ENCODE data around the gene TUNAR.

The TUNAR gene

GRCh38 chr14:95875831-95876760, 536 bp upstream of the TUNAR start:
- DNase-seq = no peak

DNA sequence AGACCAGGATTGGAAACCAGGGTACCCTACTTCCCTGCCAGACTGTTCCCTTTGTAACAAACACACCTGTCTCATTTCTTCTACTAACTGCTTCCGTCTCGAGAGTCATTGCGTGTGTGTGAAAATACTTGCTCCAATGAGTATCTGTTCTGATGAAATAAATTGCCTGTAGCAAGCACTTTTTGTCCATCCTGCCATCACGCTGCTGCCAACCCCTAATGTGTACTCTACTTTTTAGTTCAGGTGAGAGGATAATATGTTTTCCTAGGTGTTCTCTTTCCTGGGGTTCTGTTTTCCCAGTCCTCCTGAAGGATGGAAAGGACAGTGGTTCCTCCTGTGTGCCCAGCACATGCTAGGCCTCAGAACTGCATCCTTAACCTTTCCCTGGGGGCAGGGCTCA, 1.0 kb downstream of the TUNAR start:
- no peak for DNase-seq

GRCh38 chr14:95884377-95884776, 7.7 kb downstream of the TUNAR start:
- DNase-seq = no peak

- DNase-seq = no peak
Measured at GRCh38 chr14:95885278-95885677, 8.6 kb downstream of the TUNAR start.

GRCh38 chr14:95885866-95886265, 9.2 kb downstream of the TUNAR start:
- DNase-seq = no peak

DNA sequence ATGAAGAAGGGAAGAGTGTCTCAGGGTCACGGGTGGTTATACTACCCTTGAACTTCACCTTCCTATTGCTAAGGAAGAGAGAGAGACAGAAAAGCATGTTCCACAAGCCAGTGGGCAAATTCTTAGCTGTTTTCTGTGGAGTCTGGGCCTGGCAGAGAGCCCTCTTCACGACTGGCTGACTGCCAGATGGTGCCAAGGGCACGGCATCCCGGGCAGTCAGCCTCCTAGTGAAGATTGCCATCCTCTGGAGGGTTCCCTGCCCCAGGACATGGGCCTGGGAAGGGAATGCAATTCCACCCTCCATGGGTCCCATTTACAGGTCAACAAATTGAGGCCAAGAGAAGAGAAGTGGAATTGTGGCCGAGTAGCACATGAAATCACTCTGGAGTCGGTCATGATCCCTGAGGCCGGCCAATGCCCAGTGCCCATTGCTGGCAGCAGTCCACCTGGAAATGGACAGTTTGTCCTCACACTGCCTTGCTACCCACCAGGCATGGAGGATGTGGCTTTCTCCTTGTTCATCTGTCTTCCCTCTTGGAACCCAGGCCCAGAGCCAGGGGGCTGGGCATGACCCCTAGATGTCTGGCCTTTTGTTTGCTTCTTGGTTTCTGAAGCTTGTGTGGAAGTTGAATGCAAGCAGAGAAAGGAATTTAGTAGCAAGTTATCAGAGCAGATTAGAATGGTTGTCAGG, 9.9 kb downstream of the TUNAR start:
- DNase-seq = no peak

- no peak for DNase-seq
Measured at GRCh38 chr14:95887351-95887750, 10.7 kb downstream of the TUNAR start.

GRCh38 chr14:95889236-95889979, 12.8 kb downstream of the TUNAR start:
- DNase-seq = no peak

DNA sequence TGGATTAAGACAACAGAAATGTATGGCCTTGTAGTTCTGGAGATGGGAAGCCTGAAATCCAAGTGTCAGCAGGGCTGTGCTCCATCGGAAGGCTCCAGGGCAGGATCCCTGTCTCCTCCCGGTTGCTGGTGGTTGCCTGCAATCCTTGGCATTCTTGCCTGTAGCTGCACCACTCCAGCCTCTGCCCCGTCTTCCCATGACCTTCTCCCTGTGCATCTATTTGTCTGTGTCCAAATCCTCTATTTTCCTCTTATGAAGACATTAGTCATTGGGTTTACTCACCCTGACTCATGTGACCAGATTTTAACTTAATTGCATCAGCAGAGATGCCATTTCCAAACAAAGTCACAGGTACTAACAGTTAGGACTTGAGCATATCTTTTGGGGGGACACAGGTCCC, 15.1 kb downstream of the TUNAR start:
- no peak for DNase-seq

- DNase-seq = no peak
Measured at GRCh38 chr14:95892142-95892541, 15.5 kb downstream of the TUNAR start.

DNA sequence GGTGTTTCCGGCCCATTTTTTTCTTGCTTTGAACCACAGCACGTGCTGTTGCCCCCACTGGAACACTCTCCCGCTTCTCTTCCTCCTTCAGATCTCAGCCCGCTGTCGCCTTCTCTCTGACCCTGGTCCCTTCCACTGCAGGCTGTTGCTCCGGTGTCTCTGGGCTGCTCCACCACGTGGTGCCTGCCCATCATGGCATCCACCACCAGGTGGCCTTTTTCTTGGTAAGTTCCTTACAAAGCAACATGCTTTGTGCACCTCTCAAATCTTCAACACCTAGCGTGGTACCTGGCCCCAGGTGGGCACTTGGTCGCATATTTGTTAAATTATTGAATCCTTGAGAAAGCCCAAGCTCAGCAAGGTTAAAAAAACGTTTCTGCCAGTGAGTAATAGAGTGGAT, 19.1 kb downstream of the TUNAR start:
- peak; percentile 16 for DNase-seq

DNA sequence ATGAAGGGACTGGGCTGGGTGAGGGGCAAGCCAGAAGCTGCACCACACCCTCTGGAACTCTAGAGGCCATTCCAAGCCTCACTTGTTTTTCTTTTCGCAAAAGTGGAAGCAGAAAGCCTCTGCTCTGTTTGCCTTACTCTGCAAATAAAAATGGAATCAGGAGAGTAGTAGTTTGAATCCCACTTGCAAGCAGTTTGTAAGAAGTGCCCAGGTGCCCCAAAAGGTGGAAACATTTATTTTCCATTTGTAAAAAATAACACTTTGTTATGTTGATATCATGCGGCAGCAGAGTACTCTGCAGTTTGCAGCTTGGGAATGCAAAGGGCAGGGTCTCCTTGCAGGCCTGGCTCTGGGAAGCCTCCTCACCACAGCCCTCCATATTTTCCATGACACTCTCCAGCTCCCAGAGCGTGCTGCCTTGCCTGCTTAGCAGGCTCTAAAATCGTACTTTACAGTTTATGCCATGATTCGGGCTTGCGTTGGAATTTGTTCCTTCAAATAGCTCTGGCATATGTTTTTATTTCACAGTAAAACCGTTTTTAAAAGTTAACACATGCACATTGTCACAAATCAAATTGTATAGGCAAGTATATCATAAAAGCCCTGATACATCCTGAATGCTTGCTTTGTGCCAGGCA, 20.0 kb downstream of the TUNAR start:
- no peak for DNase-seq

DNA sequence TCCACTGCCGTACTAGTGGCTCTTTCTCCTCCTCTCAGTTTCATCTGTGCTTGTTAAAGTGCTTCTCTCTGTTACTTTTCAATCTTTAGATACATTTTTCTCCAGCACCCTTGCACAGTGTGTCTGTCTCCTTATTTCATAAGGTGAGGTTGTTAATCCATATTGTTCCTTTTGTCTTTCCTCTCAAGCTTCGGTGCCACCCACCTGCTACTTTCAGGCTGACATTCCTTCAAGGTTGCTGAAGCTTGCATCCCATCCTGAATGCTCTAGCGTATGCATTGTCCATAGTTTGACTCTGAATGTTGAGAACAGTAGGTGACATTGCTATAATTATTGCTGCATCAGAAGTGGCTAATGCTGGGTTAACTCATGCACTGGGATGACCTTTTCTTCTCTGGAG, 20.6 kb downstream of the TUNAR start:
- no peak for DNase-seq

DNA sequence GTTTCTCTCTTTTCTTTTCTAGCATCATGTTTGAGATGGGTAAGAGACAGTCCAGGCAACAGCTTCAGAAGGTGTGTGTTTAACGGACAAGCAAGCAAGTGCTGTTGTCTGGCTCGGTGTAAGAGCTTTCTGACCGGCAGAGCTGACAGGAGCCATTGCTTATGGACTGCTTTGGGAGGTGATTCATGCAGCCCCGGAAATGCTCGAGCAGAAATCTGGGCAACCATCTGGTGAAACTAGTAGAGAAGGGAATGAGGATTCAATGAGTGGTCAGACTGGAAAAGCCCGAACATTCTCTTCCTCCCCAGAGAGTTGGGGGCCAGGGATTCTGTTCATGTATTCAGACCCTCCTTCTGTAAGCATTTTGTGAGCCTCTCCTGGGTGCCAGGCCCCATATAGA, 24.4 kb downstream of the TUNAR start:
- no peak for DNase-seq

DNA sequence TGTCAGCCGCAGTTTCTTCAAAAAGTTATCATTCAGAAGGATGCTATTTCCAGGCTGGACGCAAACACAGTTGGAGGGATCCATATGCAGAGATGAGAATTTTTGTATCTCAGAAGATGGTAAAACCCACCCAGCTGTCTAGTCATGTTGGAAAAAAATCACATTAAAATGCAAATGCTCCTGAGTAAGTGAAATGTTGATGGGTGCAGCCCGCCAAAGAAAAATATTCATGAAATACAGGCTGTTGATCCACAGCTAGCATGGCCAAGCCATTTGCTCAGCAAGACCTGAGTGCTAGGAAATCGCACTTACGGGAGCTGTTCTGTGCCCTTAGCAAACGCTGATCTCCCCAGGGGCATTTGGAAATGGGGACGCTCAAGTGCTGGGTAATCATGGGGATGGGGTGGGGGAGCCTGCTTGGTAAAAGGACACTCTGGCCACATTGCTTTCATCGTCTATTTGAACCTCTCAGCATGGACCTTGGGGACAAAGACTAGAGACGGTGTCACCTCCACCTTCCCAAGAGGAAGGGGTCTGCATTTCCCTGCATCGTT, 25.7 kb downstream of the TUNAR start:
- no peak for DNase-seq

GRCh38 chr14:95903165-95903564, 26.5 kb downstream of the TUNAR start:
- DNase-seq = no peak

- DNase-seq = no peak
Measured at GRCh38 chr14:95903616-95904107, 27.0 kb downstream of the TUNAR start.

DNA sequence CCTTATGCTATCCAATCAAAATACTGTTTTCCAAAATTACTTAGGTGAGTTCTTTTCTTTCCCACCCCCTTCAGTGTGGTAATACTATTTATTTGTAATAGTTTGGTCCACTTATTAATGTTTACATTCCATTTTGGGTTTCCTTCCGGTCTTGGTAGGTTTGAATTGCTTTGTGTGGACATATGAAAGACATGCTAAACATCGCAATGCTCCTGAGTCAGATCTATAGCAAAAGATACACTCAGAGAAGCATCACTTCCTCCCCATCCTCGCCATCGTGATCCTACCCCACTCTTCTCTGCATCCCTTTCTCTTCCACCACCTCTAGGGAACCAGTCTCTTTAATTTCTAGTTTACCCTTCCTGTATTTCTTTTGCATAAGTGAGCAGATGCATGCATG, 30.0 kb downstream of the TUNAR start:
- DNase-seq = no peak

DNA sequence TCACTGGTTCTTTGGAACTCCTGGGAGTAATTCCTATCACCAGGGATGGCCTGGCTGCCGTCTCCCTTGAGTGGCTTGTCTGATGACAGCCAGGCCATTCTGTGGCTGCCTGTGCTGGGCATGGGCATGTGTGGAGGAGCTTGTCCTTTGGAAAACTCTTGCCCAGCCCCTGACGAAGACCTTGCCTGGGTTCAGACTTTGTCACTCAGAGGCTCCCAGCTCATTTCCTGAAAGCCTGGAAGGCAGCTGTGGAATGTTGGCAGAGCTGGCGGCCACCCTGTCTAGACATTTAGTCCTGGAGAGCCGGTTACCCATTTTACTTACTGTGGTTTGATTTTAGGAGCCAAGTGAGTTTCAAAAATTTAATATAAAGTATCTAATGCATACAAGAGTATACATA, 34.0 kb downstream of the TUNAR start:
- no peak for DNase-seq

DNA sequence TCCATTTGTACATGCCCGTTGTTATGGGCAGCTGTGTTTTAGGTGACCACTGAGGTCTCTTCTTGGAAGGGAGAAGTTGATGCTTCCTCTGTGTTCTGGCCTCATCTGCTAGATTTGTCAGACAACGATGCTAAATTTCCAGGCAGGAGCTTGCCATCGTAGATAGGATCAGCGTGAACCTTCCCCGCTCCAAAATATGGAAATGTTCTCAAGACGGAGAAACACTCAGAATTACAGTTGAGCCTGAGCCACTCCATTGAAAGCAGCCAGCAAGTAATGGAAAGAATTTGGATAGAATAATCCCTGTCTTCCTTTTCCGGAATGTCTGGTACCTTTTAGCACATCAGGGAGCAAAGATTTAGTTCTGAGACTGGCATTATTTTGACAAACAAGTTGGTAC, 34.8 kb downstream of the TUNAR start:
- no peak for DNase-seq

GRCh38 chr14:95915330-95915729, 38.7 kb downstream of the TUNAR start:
- DNase-seq = no peak

DNA sequence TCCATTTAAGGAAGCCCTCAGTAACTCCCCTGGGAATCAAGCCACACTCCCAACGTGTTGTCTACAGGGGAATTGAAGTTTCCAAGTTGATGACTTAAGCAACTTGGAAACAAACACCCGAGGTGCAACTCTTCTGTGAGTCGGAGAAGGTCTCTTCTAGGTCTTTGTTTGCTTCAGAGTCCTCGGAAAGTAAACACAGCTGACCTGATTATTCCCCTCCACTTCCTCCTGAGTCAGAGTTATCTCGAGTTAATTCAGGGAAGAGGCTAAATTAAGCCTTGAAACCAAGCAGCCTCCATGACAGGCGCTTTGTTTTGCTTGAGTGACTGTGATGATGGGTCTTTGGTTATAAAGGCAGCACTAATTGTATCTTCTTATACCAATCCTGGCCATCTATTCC, 41.8 kb downstream of the TUNAR start:
- no peak for DNase-seq
